Muscle layer of colon (tissue), 2 donors: Measurements from ENCODE around the gene NCBP3.

Experiments used
- H3K27ac ChIP-seq: one replicate; pipeline ENCODE4 v1.7.0; 2013; ENCODE audit warnings: low read depth, mild to moderate bottlenecking, low read length, moderate library complexity
- H3K27me3 ChIP-seq, 2 donors: one replicate each; pipeline ENCODE4 v1.7.0; 2013; ENCODE audit warnings: low read length in 2 of 2, mild to moderate bottlenecking in 2 of 2; ENCODE audit not compliant: insufficient read depth in 2 of 2, control insufficient read depth in 1 of 2
- H3K36me3 ChIP-seq: one replicate; pipeline ENCODE4 v1.7.0; 2013; ENCODE audit warnings: mild to moderate bottlenecking, low read length; ENCODE audit not compliant: insufficient read depth
- H3K4me1 ChIP-seq: one replicate; pipeline ENCODE4 v1.7.0; 2013; ENCODE audit warnings: mild to moderate bottlenecking, low read length; ENCODE audit not compliant: insufficient read depth
- H3K4me3 ChIP-seq, 2 donors: one replicate each; pipeline ENCODE4 v1.7.0; 2013; ENCODE audit warnings: low read length in 2 of 2, low read depth in 1 of 2, mild to moderate bottlenecking in 1 of 2, moderate library complexity in 1 of 2
- H3K9ac ChIP-seq: one replicate; pipeline ENCODE4 v1.7.0; 2013; ENCODE audit warnings: low read length
- H3K9me3 ChIP-seq: one replicate; pipeline ENCODE4 v1.7.0; 2013; ENCODE audit warnings: mild to moderate bottlenecking, low read length
- donor health status: abdominal sarcoma.
- donor health status: Adenocarcinoma of cecum.

Gene NCBP3

GRCh38 chr17:3879591-3880417 is 33.8 kb upstream of the NCBP3 start:
- Histone ChIP-seq H3K36me3 (peaks cover 45% of the 10 kb centered on the region), H3K27ac (no peak overlapping the region), H3K27me3 (no peaks in the 10 kb centered on the region), H3K9ac (no peak overlapping the region), H3K4me1 (no peaks in the 10 kb centered on the region), H3K9me3 (no peaks in the 10 kb centered on the region), H3K4me3 (no peak overlapping the region)

- H3K27ac ChIP-seq, result no peak overlapping the region
- H3K27me3 ChIP-seq, result no peaks in the 10 kb centered on the region
- peaks cover 39% of the 10 kb centered on the region for H3K36me3 ChIP-seq
- H3K4me1 ChIP-seq, result no peaks in the 10 kb centered on the region
- H3K9ac ChIP-seq, result no peak overlapping the region
- H3K4me3 ChIP-seq, result no peak overlapping the region
- no peaks in the 10 kb centered on the region for H3K9me3 ChIP-seq
Measured at GRCh38 chr17:3879186-3879585, 33.1 kb upstream of the NCBP3 start.

GRCh38 chr17:3877220-3877619 is 31.2 kb upstream of the NCBP3 start:
- H3K36me3 ChIP-seq, result peaks cover 43% of the 10 kb centered on the region
- no peaks in the 10 kb centered on the region for H3K27me3 ChIP-seq
- H3K9me3 ChIP-seq, result no peaks in the 10 kb centered on the region
- H3K4me1 ChIP-seq, result no peaks in the 10 kb centered on the region
- no peak overlapping the region for H3K9ac ChIP-seq
- no peak overlapping the region for H3K27ac ChIP-seq
- no peak overlapping the region for H3K4me3 ChIP-seq

- no peak overlapping the region for H3K4me3 ChIP-seq
- no peak overlapping the region for H3K27ac ChIP-seq
- no peak overlapping the region for H3K9ac ChIP-seq
- H3K36me3 ChIP-seq, result peaks cover 39% of the 10 kb centered on the region
- no peaks in the 10 kb centered on the region for H3K4me1 ChIP-seq
- H3K27me3 ChIP-seq, result no peaks in the 10 kb centered on the region
- H3K9me3 ChIP-seq, result no peaks in the 10 kb centered on the region
Measured at GRCh38 chr17:3875317-3875716, 29.3 kb upstream of the NCBP3 start.

GRCh38 chr17:3873862-3874261 is 27.8 kb upstream of the NCBP3 start:
- no peaks in the 10 kb centered on the region for H3K27me3 ChIP-seq
- H3K9ac ChIP-seq, result no peak overlapping the region
- no peak overlapping the region for H3K4me3 ChIP-seq
- no peaks in the 10 kb centered on the region for H3K4me1 ChIP-seq
- no peaks in the 10 kb centered on the region for H3K9me3 ChIP-seq
- peaks cover 39% of the 10 kb centered on the region for H3K36me3 ChIP-seq
- no peak overlapping the region for H3K27ac ChIP-seq

GRCh38 chr17:3870871-3871306 is 24.8 kb upstream of the NCBP3 start:
- Histone ChIP-seq H3K36me3 (peaks cover 25% of the 10 kb centered on the region), H3K27me3 (no peaks in the 10 kb centered on the region), H3K9ac (no peak overlapping the region), H3K4me3 (no peak overlapping the region), H3K4me1 (no peaks in the 10 kb centered on the region), H3K9me3 (no peaks in the 10 kb centered on the region), H3K27ac (no peak overlapping the region)

GRCh38 chr17:3867606-3868005 is 21.6 kb upstream of the NCBP3 start:
- Histone ChIP-seq H3K27ac (no peak overlapping the region), H3K4me3 (no peak overlapping the region), H3K9me3 (no peaks in the 10 kb centered on the region), H3K9ac (no peak overlapping the region), H3K4me1 (no peaks in the 10 kb centered on the region), H3K36me3 (peaks cover 8% of the 10 kb centered on the region), H3K27me3 (no peaks in the 10 kb centered on the region)

- Histone ChIP-seq H3K4me3 (no peak overlapping the region), H3K27ac (no peak overlapping the region), H3K9ac (no peak overlapping the region), H3K4me1 (no peaks in the 10 kb centered on the region), H3K9me3 (no peaks in the 10 kb centered on the region), H3K36me3 (peaks cover 3% of the 10 kb centered on the region), H3K27me3 (no peaks in the 10 kb centered on the region)
Measured at GRCh38 chr17:3867106-3867505, 21.1 kb upstream of the NCBP3 start.

- Histone ChIP-seq H3K9ac (no peak overlapping the region), H3K4me3 (no peak overlapping the region), H3K4me1 (no peaks in the 10 kb centered on the region), H3K27me3 (no peaks in the 10 kb centered on the region), H3K36me3 (peaks cover 6% of the 10 kb centered on the region), H3K27ac (no peak overlapping the region), H3K9me3 (no peaks in the 10 kb centered on the region)
Measured at GRCh38 chr17:3866276-3866675, 20.2 kb upstream of the NCBP3 start.

GRCh38 chr17:3865176-3865575 is 19.1 kb upstream of the NCBP3 start:
- H3K4me3 ChIP-seq, result no peak overlapping the region

GRCh38 chr17:3864534-3864933 is 18.5 kb upstream of the NCBP3 start:
- Histone ChIP-seq H3K9ac (no peak overlapping the region), H3K27me3 (no peaks in the 10 kb centered on the region), H3K9me3 (no peaks in the 10 kb centered on the region), H3K36me3 (peaks cover 22% of the 10 kb centered on the region), H3K27ac (no peak overlapping the region), H3K4me3 (no peak overlapping the region), H3K4me1 (no peaks in the 10 kb centered on the region)

More at GRCh38 chr17:3865176-3865575, 19.1 kb upstream of the NCBP3 start:
- Histone ChIP-seq H3K27ac (no peak overlapping the region), H3K9me3 (no peaks in the 10 kb centered on the region), H3K9ac (no peak overlapping the region), H3K36me3 (peaks cover 16% of the 10 kb centered on the region), H3K4me1 (no peaks in the 10 kb centered on the region), H3K27me3 (no peaks in the 10 kb centered on the region)
